GM19455 (cell line): ENCODE measurements around the gene PPP1R8.

Experiments
- ATAC-seq: cut with Tn5 transposase; IDR thresholded peaks from one replicate; pipeline ENCODE4 v1.9.1; 2021; ENCODE audit not compliant: unreplicated experiment

The PPP1R8 gene

DNA sequence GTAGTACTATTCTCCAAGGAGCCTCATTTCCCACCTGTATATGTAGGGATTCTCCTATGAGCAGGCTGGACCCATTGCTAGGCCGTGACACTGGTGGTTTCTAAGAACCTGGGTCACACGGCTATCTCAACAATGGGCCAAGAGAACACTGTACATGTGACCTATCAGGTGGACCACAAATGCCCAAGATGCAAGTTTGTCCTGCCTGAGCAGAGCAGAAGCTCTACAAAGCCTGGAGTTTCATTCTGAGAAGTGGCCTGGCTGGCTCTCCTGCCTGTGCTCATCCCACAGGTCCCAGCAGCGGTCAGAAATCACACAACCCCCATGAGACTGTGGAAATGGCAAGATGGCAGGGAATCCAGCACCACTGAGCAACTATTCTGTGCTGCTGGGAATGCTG is 58.9 kb downstream of the PPP1R8 start:
- ATAC-seq: no peak

DNA sequence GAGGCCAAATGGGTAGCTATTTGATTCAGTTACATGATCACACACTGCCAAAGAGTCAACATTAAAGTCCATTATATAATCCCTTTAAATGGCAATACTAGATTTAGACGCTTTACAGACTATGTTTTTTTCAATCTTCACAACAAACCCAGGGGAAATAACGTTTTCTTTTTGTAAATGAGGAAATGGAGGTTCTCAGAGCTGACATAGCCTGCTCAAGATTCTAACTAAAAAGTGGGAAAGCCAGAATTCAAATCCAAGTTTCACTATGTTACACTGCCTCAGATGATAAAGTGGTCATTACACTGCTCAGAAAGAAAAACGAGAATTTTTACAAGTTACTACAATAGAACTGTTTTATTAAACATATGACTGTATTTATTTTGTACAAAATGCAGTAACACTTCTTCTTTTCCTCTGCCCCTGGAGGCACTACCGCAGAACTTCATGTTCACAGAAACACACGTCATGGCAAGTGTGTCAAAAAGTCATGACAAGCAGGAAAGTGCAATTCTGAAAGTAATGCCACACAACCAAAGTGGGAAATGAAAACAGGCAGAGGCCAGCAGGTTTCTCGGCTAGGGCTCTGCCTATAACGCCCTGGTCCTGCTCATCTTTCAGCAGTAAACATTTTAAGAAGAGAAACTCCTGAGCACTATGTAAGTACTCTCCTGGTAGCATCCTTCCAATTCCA is 60.8 kb downstream of the PPP1R8 start:
- ATAC-seq: no peak

DNA sequence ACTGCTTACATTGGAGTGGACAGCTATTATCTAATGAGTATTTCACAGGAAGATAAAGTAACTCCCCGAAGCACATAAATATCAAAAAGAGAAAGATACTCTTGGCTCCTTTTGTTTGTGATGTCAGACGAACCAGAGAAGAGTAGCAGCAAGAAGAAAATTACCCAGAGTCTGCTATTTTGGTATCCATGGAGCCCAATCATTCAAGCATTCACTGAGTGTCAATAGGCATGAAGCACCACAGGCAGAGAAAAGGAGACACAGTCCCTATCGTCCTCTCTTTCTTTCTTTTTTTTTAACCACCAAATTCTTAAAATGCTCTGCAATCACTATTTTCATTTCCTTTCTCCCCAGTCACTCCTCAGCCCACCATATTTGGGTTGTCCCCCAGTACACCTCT is 63.9 kb downstream of the PPP1R8 start:
- no peak for ATAC-seq
